KOPT-K1 (cell line): ENCODE data around the gene ANKEF1.

Experiments
- H3K27ac ChIP-seq: fragments of 200-600 bp; sonication (generic); 2 replicates; pipeline ENCODE4 v1.5.1; 2016; ENCODE audit warnings: antibody characterized with exemption, mild to moderate bottlenecking, low read depth, low read length; ENCODE audit not compliant: poor library complexity, severe bottlenecking
- H3K36me3 ChIP-seq: fragments of 200-600 bp; sonication (generic); 2 replicates; pipeline ENCODE4 v1.5.1; 2017; ENCODE audit warnings: antibody characterized with exemption, mild to moderate bottlenecking, low read length, moderate library complexity; ENCODE audit not compliant: insufficient read depth
- H3K9me3 ChIP-seq: fragments of 200-600 bp; sonication (generic); 2 replicates; pipeline ENCODE4 v1.5.1; 2017; ENCODE audit warnings: antibody characterized with exemption, low read length, mild to moderate bottlenecking; ENCODE audit not compliant: insufficient read depth, poor library complexity, severe bottlenecking

Gene ANKEF1

DNA sequence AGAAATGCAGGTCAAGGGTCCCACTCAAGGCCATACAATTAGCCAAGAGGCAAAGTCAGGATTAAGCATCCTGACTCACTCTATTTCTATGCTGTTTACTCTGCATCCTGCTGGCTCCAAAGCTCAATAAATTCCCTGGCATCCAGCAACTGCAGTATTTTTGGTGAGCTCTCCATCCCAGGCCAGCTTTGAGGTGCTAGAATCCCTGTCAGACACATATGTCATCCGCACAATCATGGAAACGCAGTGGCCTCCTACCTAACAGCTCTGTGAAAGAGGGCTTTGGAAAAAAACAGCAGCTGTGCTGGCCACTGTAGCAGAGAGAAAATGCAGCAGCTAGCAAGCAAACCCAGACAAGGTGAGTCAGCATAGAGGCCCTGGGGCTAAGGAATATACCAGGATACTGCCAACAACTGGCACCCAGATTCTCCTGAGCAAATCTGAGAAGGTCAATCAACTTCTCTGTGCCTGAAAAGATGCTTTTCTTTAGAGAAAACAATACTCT lies 58.4 kb downstream of the ANKEF1 start:
- Histone ChIP-seq H3K36me3 (no peaks in the 10 kb centered on the region), H3K27ac (no peak overlapping the region), H3K9me3 (no peaks in the 10 kb centered on the region)

GRCh38 chr20:10094566-10095173 lies 59.9 kb downstream of the ANKEF1 start:
- no peaks in the 10 kb centered on the region for H3K9me3 ChIP-seq
- H3K27ac ChIP-seq: no peak overlapping the region
- no peaks in the 10 kb centered on the region for H3K36me3 ChIP-seq

DNA sequence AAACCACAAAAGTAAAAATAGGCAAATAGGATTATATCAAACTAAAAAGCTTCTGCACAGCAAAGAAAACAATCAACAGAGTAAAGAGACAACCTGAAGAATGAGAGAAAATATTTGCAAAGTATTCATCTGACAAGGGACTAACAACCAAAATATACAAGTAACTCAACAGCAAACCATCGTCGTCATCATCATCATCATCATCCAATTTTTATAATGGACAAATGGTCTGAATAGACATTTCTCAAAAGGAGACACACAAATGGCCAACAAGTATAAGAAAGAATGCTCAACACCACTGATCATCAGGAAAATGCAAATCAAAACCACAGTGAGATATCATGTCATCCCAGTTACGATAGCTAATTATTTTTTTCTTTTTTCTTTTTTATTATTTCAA lies 62.0 kb downstream of the ANKEF1 start:
- Histone ChIP-seq H3K27ac (no peak overlapping the region), H3K36me3 (no peaks in the 10 kb centered on the region), H3K9me3 (no peaks in the 10 kb centered on the region)

DNA sequence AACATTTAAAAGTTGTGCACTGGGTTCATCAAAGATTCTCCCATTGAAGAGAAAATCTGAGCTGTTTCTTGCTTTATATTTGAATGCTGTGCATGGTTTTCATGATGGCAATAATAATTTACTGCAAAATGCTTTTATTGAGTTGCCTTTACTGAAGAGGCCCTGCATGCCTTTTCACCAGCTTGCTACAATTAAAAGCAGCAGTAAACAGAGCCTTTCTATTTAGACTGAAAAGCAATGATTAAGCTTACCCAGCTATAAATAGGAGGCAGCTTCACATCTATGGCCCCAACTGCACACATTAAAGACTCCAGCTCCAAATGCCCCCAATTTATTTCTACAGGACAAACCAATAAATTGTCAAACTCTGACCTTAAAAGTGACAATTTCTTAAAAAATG lies 70.3 kb downstream of the ANKEF1 start:
- Histone ChIP-seq H3K27ac (no peak overlapping the region), H3K9me3 (peaks cover 2% of the 10 kb centered on the region), H3K36me3 (no peaks in the 10 kb centered on the region)
